GM18508 (cell line): Measurements from ENCODE around the gene HSPBP1.
A peak's percentile ranks its signal among the peaks of the same experiment; 100 is the strongest.
"Not testable (repeated sequence)": the region's sequence is repeated elsewhere in the genome, so short reads cannot be mapped to it uniquely, and the experiment has no call there.

Experiments used
- ATAC-seq: cut with Tn5 transposase; IDR thresholded peaks from one replicate; pipeline ENCODE4 v1.9.1; 2021; ENCODE audit warnings: moderate number of reproducible peaks; ENCODE audit not compliant: insufficient read depth, unreplicated experiment

HSPBP1 gene, protein sequence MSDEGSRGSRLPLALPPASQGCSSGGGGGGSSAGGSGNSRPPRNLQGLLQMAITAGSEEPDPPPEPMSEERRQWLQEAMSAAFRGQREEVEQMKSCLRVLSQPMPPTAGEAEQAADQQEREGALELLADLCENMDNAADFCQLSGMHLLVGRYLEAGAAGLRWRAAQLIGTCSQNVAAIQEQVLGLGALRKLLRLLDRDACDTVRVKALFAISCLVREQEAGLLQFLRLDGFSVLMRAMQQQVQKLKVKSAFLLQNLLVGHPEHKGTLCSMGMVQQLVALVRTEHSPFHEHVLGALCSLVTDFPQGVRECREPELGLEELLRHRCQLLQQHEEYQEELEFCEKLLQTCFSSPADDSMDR

DNA sequence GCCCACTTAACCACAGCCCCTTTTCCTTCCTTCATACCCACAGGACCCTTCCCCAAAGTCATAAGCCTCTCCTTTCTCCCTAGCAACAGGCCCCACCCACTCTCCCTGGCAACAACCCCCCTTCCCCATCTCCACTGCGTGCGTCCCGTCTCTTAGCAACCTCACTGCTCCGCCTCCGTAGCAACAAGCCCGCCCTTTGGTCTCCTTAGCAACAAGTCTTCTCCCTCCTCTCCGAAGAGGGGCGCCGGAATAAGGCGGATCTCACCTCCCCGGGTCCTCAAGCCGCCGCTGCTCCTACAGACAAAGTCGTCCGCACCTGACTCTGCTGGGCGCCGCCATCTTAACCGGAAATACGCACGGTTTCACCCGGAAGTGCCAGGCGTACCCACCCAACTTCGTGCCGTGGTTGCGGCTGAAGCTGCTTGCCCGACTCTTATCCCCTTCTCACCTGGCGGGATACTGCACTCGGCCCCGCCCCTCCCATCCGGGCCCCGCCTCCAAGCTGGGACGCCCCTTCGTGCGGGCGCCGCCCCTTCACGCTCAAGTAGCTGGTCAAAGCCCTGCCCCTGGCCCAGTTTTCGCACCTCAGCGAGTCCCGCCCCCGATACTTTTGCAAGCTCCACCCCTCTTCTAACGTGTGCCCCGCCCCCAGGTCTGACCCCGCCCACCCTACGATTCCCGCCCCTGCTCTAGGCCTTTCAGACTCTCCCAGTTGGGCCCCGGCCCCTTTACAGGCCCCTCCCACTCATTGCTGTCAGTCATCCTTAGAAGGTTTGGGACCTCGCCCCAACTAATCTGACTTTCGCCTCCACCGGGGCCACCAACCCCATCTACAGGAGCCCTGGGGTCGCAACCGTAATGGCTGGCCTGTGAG is at the start of gene HSPBP1:
Gene HSPBP1, minus strand, starts transcription at position 341 of the 874 bp plus-strand sequence. CDS start 502 bp downstream, outside the sequence.
- peak; percentile 48 for ATAC-seq

DNA sequence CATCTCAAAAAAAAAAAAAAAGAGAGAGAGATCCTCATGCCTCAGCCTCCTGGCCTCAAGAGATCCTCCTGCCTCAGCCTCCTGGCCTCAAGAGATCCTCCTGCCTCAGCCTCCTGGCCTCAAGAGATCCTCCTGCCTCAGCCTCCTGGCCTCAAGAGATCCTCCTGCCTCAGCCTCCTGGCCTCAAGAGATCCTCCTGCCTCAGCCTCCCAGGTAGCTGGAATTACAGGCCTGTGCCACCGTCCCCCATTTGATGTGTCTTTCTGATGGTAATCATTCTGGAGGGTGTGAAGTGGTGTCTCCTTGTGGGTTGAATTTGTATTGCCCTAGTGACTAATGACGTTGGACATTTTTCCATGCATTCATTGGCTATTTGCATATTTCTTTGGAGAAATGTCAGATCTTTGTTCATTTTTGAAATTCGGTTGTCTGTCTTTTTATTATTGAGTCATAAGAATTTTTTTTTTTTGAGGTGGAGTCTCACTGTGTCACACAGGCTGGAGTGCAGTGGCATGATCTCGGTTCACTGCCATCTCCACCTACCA is 48.9 kb upstream of the HSPBP1 start:
- not testable (repeated sequence) for ATAC-seq

DNA sequence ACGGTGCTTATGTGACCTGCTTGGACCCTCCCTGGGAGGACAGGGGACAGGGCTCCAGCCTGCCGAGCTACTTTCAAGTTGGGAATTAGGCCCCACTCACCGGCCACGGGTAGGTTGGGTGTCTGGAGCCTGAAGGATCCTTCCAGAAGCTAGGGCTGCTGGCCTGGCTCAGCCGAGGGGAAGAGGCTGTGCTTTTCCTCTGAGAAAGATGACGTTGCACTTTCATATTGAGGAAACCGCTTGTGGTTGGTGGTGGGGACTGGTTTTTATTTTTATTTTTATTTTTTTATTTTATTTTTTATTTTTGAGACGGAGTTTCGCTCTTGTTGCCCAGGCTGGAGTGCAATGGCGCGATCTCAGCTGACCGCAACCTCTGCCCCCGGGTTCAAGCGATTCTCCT is 45.3 kb upstream of the HSPBP1 start, which contains the start of gene TMEM150B:
Gene TMEM150B, minus strand, starts transcription at position 170 of the 400 bp plus-strand sequence. CDS start 4,305 bp downstream, outside the sequence.
- no peak for ATAC-seq

DNA sequence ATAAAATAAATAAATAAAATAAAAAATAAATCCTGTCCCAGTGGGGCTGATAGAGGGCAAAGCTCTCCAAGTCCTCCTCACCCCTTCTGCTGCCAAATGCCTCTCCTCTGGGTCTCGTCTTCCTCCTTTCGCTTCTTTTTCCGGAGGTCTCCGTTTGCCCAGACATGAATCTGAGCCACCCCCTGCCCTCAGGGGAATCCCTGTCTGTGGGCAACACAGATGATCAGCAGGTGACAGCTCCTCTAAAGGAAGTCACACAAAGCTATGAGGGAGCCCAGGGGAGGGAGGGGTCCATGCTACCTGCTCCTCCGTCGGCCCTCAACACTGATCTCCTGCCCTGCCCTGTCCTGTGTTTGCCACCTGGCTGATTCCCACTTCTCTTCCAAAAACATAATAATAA is 44.8 kb upstream of the HSPBP1 start:
- no peak for ATAC-seq

DNA sequence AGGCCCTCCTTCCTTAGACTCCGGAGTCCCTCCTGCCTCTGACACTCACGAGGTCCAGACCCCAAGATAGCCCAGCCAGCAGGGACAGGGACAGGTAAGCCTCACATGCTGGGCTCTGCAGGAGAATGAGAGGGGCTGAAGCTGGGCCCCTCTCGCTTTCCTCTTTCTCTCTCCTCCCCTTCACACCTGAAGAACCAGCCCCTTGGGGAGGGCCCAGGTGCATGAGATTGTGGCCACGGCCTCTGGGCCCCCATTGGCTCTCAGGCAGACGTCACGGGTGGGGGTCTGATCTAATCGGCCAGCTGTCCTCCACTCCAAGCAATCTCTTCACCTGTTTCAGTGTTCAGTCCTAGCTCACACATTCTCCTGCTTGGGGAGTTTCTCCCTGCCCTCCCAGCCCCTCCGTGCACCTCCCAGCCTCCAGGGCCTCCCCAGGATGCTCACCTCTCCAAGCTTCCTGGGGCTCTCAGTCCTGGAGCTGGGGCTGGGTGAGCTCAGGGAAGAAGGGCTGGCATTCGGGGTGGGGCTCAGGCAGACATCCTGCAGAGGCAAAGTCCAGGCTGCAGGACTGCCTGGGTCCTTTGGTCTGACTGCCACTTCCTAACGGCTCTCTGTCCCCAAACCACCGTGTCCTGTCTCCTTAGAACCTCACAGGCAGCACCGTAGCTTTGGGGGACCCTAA is 42.4 kb upstream of the HSPBP1 start:
- no peak for ATAC-seq

DNA sequence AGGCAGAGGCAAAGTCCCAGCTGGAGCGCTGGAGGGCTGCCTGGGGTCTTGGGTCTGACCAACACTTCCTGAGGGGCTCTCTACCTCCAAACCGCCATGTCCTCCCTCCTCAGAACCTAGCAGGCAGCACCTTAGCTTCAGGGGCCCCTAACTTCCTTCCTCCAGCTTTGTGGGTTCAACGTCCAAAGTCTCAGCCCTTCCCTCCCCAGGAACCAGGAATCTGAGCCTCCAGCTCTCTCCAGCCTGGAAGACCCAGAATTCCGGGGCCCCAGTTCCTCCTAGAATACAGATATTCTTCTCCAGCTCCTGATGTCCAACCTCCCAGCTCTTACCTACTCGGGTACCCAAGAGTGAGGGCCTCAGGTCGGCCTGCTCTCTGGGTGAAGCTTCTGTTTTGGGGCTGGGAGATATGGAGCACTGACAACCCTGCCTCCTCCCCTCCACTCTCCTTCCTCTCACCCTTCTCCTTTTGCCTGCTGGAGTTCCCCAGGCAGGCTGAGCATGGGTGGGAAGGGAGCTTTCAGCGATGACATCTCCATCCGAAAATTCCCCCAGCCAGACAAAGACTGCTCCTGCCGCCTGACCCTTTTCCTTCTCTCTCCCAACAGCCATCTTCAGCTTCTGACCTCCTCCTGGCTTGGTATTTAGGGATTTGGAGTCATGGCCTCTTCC is 41.7 kb upstream of the HSPBP1 start:
- ATAC-seq, result no peak

DNA sequence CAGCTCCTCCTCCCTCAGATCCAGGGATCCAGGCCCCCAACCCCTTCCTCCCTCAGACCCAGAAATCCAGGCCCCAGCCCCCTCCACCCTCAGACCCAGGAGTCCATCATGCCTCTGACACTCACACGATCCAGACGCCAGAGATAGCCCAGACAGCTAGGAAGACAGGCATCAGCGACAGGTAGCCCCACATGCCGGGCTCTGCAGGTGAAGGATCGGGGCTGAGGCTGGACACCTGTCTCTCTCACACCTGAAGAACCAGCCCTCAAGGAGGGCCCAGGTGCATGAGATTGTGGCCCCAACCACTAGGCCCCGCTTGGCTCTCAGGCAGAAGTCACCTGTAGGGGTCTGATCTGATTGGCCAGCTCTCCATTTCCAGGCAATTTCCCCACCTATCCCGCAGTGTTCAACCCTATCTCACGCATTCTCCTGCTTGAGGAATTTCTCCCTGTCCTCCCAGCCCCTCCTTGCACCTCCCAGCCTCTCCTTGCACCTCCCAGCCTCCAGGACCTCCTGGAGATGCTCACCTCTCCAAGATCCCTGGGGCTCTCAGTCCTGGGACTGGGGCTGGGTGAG is 41.0 kb upstream of the HSPBP1 start:
- ATAC-seq, result no peak

DNA sequence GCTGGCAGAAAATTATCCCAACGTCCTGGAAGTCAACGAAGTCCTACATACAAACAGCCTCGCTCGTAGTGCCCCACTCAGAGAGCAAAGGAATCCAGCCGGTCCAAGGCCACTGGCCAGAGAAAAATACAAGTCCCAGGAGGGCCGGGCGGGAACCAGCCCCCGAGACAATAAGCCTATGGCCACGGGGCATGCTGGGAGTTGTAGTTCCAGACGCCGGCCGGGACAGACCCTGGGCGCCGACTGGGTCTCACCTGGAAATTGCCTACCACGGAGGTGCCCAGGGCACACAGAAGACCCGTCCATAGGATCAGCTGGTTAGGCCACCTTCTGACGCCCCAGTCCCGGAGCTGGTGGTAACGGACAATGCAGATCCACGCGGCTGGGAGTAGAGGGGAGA is 39.9 kb upstream of the HSPBP1 start:
- no peak for ATAC-seq

DNA sequence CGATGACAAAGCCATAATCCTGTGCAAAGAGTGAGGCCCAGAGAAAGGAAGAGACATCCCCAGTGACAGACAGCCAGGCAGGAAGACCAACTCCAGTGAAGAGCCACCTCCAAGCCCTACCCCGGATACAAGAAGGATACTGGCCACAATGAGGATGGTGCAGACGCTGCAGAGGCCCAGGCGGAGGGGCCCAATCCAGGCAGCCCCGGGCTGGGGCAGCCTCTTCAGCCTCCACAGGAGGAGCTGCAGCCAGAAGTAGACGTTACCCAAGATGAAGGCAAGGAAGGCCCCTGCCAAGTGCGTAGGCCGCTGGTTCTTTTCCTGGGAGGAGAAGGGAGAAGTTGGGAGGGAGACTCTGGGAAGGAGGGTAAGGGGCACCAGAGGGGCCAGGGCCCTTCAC is 36.7 kb upstream of the HSPBP1 start:
- ATAC-seq, result no peak

DNA sequence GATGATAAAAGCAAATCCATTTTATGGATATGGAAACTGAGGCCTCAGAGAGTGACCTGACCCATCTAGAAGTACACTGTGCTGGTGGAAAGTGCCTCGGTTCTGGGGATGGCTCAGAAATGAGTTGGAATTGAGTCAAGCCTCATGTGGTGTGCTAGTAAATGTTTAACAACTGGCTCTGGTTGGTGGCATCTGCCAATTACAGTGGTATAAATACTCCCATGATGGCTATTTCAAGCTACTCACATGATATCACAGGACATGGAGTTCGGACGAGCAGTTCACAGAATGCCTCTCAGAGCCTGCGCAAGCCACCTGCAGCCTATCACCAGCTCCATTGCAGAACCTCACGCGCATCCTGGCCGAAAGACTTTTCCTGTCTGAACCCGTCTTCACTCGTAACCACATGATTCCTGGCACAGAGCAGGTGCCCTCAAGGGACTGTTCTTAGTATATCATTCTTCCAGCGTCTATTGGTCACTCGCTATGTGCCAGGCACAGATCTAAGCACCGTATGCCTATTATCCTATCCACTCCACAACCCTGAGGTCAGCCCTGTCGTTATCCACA is 36.1 kb upstream of the HSPBP1 start:
- no peak for ATAC-seq

DNA sequence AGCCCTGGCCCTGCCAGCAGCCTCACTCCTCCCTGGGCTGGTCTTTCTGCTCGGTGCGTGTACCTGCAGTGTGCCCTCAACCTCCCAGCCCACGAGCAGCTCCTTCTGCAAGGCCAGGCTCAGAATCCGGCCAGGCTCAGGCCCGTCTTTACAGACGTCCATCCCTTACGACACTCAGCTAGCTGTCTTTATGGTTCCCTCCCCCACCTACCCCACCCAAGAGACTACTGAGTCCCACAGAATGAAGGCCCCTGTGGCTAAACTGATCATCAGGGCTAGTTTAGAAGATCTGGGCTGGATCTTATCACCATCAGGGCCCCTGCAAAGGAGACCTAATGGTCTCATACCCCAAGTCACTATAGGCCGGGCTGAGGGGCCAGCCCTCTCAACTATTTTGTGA is 34.5 kb upstream of the HSPBP1 start:
- no peak for ATAC-seq

DNA sequence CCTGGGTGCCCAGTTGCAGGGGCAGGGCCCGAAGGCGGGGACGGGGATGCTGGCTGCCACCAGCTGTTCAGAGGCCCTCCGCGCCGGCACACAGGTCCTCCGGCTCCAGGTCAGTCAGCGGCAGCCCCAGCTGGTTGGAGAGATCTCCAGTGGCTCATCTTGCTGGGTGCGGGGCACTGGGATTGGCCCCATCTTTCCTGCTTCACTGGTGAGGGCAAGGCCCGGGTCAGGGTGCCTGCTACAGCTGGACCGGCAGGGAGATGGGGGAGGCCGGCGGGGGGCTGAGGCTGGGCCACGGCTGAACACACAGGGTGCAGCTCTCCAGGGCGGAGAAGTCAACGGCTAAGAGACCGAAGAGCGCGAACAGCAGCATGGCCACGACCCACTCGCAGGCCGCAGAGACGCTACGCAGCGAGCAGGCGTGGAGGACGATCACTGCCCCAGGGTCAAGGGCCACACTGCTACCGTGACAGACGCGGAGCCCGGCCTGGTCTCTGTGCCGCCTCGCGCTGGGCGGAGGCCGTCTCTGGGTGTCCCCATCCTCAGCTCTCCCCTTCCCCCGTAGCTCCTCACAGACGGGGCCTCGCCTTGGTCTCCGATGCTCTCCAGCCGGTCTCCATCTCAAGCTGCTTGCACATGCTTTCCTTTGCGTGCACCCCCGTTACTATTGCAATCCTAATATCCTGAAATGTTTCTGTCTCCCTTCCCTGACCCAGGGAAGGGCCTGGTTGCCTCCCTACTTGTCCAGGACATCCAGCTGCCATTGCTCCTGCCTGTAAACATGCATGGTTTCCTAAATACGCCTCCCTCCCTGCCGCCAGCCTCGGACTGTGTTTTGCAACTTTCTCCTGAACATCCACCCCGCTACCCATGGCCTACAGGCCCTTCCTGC is 33.0 kb upstream of the HSPBP1 start:
- ATAC-seq, result no peak

DNA sequence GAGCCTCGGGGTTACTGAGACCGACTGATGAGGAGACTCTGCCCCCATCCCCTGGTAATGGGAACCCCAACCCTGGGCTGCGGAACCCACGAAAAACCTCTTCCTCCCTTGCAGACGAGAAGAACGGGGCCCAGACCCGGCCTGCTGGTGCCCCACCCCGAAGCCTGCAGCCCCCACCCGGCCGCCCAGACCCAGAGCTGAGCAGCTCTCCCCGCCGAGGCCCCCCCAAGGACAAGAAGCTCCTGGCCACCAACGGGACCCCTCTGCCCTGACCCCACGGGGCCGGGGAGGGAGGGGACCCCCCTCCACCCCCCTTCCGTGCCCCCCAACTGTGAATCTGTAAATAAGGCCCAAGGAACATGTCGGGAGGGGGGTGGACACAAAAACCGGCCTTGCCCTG is 31.9 kb upstream of the HSPBP1 start:
- no peak for ATAC-seq

DNA sequence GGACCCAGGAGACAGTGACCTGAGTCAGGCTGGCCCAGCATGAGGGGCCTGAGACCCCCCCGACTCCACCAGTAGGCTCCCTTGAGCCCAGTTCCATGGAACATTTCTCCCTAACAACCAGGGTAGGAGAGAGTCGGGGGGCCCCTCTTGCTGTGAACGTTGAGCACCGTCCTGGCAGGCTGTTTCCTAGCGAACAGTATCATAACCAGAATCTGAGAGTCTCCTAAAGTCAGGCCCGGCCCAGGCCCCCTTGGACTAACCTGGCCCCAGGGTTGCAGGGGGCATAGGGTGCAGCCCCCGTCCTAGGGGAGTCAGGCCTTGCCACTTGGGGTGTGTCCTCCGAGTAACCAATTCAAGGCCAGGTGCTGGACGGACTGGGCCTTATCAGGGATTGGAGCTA is 31.5 kb upstream of the HSPBP1 start:
- ATAC-seq, result no peak

DNA sequence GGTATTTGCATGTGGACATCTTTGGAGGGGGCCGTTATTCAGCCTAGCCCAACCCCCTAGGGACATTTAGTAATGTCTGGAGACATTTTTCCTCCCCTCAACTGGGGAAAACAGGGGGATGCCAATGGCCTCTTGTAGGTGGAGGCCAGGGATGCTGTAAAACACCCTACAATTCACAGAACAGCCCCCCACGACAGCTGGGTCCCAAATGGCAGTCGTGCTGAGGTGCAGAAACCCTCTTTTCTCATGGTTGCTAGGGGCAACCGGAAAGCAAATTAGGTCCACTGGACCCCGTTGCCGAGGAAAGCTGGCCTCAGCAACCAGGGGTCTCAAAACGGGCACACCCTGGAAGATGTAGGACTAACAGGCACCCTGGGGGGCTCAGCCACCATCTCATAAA is 30.6 kb upstream of the HSPBP1 start:
- ATAC-seq, result no peak

DNA sequence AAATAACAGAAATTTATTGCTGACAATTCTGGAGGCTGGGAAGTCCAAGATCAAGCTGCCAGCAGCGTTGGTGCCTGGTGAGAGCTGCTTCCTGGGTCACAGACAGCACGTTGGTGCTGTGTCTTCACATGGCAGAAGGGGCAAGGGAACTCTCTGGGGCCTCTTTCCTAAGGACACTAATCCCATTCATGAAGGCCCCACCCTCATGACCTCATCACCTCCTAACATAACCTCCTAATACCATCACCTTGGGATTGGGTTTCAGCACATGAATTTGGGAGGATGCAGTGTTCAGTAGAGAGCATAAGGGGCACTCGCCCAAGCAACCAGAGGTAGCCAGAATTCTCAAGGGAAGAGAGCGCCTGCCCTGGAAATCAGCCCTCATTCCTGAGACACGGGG is 29.5 kb upstream of the HSPBP1 start:
- ATAC-seq, result no peak

DNA sequence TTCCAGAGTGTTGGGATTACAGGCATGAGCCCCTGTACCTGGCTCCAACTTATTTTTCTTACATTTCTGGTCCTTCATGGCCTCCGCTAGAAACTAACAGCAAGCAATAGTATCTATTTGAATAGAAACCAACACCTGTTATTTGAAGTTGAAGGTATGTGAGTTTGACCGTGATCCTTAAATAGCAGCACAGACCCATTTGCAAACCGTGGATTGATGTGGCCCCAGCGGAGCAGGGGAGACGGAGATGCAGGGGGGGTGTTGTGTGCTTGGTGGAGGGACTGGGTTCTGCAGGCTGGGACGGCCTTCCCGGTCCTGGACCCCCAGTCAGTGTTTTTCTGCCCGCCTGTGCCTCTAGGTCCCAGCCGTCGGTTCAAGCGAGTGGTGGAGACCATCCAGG is 28.4 kb upstream of the HSPBP1 start:
- ATAC-seq, result no peak

DNA sequence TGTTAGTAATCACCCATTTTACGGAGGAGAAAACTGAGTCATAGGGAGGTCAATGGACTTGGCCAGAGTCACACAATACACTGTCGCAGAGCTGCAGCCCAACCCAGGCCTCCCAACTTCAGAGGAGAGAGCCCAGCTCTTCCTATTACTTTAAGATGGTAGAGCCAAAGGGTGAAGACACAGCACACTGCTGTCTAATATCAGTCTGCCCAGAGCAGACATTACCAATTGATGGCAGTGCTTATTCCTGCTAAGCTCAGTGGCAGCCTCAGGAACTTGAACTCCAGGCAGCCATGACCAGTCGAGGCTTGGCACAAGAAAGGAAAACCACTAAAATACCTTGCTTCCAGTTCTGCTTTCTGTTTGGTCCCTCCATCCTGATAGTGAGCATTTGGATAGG is 26.8 kb upstream of the HSPBP1 start:
- ATAC-seq, result no peak
